ENCODE data around the gene CENPN.
A peak's percentile ranks its signal among the peaks of the same experiment; 100 is the strongest.

CENPN gene, protein sequence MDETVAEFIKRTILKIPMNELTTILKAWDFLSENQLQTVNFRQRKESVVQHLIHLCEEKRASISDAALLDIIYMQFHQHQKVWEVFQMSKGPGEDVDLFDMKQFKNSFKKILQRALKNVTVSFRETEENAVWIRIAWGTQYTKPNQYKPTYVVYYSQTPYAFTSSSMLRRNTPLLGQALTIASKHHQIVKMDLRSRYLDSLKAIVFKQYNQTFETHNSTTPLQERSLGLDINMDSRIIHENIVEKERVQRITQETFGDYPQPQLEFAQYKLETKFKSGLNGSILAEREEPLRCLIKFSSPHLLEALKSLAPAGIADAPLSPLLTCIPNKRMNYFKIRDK
- total RNA-seq: 24.3 to 41.4 (median 31.5) reads per million in 18 experiments

DNA sequence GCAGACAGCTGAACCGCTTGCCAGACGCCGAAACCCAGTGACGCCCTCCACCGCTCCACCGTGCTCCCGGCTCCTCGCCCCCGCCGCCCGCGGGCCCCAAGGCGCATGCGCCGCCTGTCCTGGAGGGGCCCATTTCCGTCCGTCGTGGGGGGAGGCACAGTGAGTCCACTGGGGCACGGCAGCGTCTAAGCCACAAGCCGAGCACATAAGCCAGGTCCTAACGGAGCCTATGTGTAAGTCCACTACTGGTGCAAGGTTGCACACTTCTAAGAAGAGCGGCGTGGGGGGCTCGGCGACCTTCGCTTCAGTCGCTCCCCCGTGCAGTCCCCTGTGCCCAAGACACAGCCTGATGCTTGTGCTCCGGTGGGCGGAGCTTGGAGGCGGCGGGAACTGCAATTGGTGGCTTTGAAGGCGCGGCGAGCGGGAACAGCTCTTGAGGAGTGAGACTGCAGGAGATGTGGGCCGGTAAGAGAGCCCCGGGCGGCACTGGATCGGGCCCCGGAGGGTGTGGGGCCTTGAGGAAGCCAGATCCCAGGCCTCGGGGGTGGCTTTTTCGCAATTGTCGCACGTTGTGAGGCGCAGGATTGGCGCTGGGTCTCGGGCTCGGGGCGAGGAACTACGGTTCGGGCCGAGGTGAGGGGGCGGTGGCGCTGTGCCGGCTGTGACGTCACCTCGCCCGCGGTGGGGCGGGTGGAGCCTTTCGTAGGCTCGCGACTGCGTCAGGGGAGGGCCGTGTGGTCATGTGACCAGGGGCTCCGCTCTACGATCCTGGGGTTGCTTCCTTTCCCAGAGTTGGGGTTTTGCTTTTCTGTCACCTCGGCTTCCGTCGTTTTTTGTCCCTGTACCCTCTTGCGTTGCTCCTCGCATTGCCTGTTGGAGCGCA, at the start of gene CENPN, which contains the start of gene CMC2:
TSS of gene CENPN (plus strand) at position 402 of the 883 bp plus-strand sequence. CDS start 4,726 bp downstream, outside the sequence.
TSS of gene CMC2 (minus strand) at position 73 of the 883 bp plus-strand sequence. CDS start 9,491 bp downstream, outside the sequence.
- peak; percentile 99 for DNase-seq

- no peak for DNase-seq
These were observed 48.7 kb upstream of the CENPN start for GRCh38 chr16:80958284-80958683.

DNA sequence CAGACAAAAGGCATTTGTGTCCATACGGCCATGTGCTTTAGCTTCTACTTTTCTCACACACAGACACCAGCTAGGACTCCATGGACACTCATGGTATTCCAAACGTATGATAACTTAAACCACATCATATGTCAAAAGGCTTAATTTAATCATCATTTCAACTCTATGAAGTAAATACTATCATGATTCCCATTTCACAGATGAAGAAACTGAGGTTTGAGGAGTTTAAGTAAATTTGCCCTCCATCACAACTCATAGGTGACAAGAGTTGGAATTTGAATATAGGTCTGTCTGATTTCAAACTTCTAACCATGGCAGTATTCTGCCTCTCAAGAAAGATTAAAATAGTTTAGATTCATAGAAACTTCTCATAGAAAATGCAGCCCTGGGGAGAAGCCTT, 44.1 kb upstream of the CENPN start:
- no peak for DNase-seq

DNA sequence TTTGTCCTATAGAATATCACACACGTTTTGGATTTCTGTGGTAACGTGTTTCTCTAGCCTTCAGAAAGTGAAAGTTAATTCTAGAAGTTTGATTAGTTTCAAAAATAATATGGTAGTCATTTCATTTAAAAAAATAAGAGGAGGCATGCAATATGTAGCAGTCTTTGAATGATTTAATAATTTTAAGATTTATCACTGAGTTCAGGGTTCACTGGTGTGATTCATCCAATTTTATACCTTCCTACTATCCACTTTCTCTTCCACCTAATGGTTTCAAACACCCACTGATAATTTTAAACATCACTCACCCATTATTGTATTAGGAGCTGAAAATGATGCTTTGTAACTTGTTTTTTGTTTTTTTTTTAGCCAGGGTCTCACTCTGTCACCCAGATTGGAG, 42.7 kb upstream of the CENPN start:
- DNase-seq: no peak

- no peak for DNase-seq
These were observed 40.4 kb upstream of the CENPN start for GRCh38 chr16:80966617-80967016.

DNA sequence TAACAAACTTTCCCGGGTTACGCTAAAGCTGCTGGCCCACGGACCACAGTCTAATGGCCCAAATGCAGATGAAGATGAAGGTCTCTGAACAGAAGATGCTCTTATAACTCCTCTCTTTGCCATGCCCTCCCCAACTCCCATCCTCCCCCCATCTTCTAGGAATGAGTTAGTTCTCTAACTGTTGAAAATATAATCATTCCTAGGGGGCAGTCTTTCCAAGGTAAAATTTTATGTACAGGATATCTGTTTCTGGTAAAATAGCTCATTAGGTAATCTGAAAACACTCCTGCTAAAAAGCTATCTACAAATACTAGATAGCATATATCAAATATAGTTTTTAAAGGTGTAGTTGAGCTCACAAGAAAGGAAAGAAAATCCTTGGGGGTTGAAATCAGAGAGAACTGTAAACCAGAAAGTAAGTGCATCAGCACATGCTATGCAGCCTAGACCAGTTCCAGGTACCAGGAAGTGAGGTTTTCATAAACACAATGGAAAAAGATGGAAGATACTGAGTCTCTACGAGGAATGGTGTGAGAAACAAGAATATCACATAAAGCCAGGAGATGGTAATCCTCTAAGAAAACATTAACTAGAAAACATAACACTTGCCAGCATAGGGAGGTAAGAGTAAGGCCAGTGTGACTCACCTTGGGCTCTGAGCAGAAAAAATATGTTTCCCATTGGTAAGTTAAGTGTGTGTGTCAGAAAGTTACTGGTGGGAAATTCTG, 38.5 kb upstream of the CENPN start:
- DNase-seq: no peak

- no peak for DNase-seq
These were observed 37.9 kb upstream of the CENPN start for GRCh38 chr16:80969114-80969484.

DNA sequence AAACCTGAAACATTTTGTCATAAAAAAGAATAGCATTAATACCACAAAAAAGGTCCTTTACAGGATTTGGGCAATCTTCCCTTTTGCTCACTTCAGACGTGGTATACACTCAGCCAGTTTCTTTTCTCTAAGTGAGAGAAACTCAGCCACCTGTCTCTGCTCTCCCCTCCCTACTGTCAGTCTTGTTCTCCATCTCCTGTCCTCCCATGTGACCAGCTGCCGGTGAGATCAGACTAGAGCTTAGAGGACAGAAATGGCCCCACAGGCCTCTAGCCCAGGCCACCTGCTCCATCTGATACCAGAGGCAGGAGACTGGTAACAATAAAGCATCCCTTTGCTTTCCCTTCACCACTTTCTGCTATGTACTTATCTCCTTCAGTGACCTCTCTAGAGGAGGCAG, 35.2 kb upstream of the CENPN start:
- DNase-seq: no peak

GRCh38 chr16:80972611-80973010, 34.4 kb upstream of the CENPN start:
- no peak for DNase-seq

GRCh38 chr16:80973991-80974390, 33.0 kb upstream of the CENPN start:
- DNase-seq: no peak

GRCh38 chr16:80974649-80975376, 32.2 kb upstream of the CENPN start:
- DNase-seq: no peak

DNA sequence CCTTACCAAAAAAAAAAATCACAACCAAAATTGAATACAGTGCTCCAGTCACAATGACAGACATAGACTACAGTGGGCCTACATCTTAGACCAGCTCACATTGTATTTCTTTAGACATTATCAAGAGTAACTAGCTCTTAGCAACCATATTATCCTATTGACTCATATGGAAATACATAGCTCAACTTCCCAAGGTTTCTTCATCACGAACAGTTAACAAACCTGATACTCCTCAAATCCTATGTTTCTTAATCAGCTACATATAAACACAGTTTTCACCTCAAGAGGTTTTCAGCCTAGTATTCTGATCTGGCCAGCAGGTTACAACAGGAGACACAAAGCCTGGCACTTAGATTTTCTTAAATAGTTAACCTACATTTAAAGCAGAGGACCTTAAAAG, 30.1 kb upstream of the CENPN start:
- DNase-seq: no peak

GRCh38 chr16:80981103-80981502, 25.9 kb upstream of the CENPN start:
- DNase-seq: no peak

GRCh38 chr16:80982646-80983045, 24.4 kb upstream of the CENPN start:
- DNase-seq: no peak

DNA sequence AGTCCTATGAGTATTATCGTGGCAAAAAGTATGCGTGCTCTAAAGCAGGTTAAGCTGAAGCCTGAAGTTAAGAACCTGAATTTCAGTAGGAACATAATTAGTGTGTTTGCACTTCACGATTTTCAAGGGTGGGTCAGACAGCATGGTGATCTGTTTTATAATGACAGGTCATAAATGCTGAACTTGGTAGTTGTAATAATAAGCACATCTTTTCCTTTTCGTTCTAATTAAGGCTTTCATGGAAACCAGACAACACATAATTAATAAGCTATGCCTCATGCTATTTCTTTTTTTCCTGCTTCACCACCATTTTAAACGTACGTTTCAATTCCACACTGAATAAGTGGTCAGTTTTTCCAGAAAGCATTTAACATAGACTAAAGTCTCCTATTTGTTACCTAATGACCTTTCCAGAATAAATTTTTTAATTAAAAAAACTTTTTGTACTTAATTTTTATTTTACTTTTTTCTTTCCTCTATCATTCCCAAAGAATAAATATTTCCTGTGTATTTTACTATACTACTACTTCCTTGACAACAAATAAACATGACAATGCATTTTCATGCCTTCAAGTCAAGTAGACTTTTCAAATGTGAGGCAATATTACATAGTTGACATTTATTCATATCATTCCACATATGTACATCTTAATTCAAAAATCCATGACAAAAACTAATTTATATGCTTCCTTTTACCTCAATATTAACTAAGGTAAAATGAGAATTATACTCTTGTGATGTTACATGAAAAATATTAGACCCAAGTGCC, 22.7 kb upstream of the CENPN start:
- no peak for DNase-seq

- no peak for DNase-seq
These were observed 21.4 kb upstream of the CENPN start for GRCh38 chr16:80985611-80986010.

DNA sequence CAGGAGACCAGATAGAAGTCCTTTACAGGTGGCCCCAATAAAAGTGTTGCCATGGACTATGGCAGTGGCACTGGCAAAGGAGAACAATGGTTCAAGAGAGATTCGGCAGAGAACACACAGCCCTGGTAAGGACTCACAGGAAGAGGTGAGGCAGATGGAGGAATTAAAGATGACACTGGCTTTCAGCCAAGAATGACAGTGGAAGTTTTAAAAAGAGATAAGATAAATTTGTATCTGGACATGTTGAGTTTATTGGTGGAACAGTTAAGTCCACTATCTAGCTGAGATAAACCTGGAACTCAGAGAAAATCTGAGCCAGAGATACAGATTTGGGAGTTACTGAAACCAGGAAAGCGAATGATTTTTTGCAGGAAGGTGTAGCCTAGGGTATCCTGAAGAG, 20.5 kb upstream of the CENPN start:
- no peak for DNase-seq

DNA sequence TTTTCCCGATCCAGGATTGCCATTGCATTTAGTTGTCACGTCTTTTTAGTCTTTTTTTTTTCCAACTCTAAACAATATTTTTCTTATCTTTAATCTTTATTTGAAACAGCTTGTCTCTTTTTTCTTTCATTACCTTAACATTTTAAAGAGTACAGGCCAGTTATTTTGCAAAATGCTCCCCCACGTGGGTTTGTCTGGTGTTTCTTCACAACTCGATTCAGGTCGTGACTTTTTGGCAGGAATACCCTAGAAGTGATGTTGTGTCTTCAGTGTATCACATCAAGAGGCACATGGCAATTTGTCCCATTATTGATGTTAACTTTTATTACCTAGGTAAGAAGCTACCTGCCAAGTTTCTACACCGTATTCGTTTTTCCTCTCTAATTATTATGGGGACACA, 18.3 kb upstream of the CENPN start:
- no peak for DNase-seq

- no peak for DNase-seq
These were observed 17.2 kb upstream of the CENPN start for GRCh38 chr16:80989801-80990200.

DNA sequence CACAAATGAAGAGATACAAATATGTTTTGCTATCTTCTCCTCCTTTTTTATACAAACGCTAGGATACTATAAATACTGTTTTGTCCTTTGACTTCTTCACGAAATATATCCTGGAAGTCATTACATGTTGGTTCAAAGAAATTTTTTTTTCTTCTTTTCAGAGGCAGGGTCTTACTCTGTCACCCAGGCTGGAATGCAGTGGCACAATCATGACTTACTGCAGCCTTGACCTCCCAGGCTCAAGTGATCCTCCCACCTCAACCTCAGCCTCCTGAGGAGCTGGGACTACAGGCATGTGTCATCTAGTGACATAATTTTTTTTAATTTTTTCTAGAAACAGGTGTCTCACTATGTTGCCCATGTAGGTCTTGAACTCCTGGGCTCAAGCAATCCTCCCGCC, 16.4 kb upstream of the CENPN start:
- DNase-seq: no peak

DNA sequence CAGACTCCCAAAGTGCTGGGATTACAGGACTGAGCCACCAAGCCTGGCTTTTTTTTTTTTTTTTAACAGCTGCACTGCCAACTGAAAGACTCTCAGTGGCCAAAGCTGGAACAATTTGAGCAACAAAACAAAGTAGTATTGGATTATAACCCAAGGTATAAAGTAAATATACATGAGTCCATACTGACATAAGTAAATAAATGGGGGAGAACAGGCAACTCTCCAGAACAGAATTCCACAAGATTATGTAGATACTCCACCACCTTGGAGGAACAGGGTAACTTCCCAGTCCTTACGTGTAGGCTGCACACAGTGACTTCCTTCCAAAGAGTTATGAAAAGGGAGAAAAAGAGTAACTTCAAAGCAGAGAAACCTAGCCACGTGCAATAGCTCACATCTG, 16.0 kb upstream of the CENPN start:
- DNase-seq: no peak
